ENCODE measurements around the gene TPX2. TPM values are rescaled to one million over a fixed set of nuclear protein-coding genes. Genes with fewer than 3 reads are reported as not detected.

The TPX2 gene
- total RNA-seq, 1 donor from 2014 or later: 2.0 TPM

DNA sequence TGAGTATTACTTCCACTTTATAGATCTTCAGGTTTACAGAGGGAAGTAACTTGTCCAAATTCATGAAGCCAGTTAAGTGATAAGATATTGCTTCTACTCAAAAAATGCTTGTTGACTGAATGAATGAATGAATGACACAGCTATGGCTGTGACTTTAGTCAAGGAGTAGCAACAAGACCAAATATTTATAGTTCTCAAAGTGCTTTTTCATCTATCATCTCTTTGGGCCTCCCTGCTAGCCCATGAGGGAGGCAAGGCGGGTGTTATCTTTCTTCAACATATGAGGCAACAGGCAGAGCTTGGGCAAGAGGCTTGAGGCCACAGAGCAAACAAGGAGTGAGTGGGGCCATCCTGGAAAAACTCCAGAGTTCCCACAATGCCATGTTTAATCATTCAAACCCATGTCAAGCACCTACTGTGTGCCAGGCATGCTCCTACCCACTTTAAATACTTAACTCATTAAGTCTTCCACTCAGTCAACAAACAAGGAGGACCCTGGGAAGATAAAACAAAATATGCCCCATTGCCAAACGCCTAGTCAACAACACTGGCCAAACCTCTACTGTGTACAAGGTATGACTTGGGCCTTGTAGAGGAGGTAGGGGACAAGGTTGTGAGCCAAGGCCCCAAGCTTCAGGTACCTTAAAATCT lies 32.4 kb upstream of the TPX2 start:
- peak; percentile 65 for DNase-seq (ENCODE audit: low spot score)
- ATAC-seq: peak; percentile 54

DNA sequence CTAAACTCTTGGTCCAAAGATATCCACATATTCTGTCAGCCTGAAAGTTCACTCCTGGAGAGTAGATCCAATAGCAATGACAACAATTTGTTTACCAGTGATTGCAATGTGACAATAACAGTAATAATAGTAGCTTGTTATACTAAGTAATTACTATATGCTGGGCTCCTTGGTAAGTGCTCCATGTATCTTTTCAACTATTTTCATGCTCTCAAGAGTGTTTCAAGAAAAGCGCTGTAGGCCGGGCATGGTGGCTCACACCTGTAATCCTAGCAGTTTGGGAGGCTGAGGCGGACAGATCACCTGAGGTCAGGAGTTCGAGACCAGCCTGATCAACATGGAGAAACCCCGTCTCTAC lies 31.9 kb upstream of the TPX2 start:
- DNase-seq (ENCODE audit: low spot score): no peak

DNA sequence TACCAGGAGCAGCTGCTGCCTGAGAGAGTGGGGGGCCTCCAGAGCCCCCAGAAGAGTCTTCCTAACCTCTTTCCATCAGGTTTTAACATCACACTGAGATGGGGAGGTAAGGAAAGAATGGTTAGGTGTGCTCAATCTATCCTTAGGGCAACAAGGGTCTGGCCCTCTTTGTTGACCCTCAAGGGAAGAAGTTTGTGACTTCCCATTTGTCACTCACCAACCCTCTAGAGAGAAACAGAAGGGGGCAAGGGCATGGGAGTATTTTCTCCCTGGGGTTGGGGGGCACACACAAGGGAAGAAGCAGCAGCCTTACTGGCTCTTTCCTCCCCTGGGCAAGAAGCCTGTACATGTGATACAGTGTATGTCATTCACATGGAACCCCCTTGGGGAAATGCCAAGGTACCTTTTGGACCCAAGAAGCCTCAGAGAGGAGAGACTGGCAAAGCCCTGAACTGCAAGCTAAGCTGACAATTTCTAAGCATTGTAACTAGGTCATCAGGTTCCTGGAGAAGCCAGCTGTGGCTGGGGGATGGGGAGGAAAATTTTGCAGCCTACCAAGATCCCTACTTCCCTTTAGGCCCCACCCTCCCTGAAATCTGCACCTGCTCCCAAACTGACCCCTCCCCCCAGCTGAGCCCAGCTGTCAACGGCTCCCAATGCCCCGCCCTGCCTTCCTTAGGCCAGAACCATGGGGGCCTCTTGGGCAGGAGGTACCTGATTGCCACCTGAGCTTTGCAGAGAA lies 30.9 kb upstream of the TPX2 start:
- ATAC-seq (peak; percentile 39), DNase-seq (ENCODE audit: low spot score) (peak; percentile 59)

More for the DNA sequence above, 31.9 kb upstream of the TPX2 start:
- ATAC-seq: no peak

DNA sequence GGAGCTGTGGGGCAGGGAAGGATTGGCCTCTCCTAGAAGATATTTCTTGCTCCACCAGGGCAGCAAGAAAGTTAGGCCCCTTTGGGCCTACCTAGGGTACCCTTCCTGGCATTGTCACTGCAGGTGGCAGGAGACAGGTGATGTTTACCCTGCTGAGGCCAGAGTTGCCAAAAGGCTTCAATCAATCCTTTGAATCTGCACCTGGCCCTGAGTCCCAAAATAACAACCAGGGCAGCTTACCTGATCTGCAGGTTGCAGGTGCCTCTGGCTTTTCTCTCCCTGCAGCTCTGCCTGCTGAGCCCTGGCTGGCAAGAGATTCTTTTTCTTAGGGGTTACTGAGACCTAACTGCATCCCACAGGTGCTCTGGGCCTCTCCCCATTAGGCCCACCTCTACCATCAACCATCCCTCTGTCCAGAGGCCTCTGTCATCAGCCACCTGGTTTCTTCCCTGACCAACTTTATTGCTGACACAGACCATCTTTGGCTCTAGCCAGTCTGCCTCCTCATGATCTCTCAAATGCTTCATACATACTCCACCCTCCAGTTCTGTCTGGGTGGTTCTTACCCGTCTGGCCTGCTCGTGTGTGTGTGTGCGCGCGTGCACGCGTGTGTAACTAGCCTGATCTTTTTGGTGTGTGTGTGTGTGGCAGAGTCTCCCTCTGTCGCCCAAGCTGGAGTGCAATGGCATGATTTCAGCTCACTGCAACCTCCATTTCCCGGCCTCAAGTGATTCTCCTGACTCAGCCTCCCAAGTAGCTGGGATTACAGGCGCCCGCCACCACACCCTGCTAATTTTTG lies 30.2 kb upstream of the TPX2 start:
- ATAC-seq (peak; percentile 16), DNase-seq (ENCODE audit: low spot score) (no peak)

DNA sequence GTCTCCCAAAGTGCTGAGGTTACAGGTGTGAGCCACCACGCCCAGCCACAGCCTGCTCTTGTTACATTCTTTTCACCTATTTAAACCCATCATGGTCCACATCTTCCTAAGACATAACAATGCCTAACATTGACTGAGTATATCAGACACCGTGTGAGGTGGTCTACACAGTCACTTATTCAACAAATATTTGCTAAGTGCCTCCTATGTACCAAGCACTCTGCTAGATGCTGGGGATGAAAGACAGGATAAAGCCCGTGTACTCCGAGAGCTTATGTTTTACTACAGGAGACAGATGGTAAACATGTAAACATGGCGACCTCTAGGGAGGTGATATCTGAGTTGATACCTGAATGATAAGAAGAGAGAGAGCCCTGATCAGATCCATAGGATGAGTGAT lies 29.2 kb upstream of the TPX2 start:
- DNase-seq (ENCODE audit: low spot score): no peak
- ATAC-seq: no peak

DNA sequence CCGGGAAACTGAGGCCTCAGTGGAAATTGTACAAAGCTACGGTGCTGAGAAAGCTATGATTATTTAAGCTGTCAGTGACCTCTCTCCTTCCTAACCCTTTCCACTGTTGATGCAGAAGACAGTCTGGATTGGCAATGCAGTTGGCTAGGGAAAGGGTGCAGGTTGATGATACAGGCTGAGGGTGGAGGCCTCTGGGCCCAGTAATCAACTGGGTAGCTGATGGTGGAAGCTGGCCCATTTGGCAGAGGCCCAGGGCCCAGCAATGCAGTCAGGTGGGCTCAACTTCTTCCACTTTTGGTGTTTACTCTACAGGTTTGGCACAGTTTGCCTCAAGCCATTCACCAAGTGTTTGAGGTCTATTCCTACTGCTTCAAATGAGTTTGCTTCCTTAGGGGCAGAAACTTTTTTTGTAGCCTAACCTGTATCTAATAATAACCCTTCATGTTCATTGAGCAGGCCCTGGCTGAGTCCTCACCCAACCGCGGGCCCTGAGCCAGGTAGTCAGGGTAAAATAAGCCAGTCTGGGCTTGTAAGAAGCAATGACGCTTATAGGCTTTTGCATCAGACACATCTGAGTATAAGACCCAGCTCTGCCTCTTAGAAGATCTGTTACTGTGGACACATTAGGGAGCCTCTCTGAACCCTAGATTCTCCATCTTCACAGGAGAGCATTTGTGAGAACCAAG lies 28.5 kb upstream of the TPX2 start:
- no peak for DNase-seq (ENCODE audit: low spot score)
- no peak for ATAC-seq

DNA sequence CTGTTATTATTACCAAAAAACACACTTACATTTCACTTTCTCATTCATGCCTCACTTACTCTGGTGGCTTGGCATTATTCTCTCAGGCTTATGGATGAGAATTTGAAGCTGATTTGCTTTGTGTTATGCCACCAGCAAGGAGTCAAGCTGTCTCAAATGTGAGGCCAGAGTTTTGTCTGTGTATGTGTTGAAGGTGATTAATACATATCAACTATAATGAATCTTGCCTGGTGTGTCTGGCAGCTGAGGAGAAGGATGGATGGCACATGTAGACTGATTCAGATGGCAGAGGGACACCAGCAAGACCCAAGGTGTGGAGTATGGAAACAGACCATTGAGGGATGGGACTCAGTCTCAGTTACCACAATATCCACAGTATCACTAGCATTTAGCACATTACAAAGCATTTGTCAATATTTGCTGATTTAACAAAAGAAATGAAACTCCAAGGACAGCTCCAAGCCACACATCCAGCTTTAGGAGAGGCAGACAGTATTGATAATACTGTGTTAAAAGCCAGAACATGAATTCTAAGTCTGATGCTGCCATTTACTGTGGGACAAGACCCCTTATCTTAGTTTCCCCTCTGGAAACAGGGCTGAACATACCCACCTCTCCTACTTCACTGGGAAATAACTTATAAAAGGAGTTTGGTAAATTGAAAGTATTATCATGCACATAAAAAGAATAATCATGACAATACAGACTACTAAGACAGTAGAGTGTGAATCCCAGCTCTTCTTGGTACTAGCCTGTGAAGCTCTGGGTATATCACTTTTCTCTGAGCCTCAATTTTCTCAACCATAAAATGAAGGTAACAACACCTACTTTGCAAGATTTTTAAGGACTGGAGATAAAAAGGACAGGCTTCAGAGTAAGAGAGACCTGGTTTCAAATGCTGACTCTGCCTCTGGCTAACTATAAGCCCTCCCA lies 27.6 kb upstream of the TPX2 start:
- peak; percentile 5 for ATAC-seq
- DNase-seq (ENCODE audit: low spot score): no peak

DNA sequence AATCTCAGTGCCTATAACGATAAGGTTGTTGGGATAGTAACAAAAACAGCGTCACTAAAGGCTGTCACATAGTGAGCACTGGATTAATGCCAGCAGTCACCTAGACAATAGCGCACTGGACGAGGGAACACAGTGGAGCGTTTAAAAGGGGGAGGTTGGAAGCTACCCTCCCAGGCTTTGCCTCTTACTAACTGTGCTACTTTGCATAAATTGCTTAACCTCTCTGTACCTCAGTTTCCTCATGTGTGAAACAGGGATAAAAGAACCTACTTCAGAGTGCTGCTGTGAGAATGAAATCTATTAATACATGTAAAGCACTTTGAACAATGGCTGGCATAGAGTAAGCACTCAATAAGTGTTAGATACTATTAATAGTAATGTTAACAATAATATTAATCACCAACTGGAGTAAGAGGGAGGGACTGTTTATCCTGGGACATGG lies 27.0 kb upstream of the TPX2 start:
- ATAC-seq (peak; percentile 60), DNase-seq (ENCODE audit: low spot score) (no peak)

DNA sequence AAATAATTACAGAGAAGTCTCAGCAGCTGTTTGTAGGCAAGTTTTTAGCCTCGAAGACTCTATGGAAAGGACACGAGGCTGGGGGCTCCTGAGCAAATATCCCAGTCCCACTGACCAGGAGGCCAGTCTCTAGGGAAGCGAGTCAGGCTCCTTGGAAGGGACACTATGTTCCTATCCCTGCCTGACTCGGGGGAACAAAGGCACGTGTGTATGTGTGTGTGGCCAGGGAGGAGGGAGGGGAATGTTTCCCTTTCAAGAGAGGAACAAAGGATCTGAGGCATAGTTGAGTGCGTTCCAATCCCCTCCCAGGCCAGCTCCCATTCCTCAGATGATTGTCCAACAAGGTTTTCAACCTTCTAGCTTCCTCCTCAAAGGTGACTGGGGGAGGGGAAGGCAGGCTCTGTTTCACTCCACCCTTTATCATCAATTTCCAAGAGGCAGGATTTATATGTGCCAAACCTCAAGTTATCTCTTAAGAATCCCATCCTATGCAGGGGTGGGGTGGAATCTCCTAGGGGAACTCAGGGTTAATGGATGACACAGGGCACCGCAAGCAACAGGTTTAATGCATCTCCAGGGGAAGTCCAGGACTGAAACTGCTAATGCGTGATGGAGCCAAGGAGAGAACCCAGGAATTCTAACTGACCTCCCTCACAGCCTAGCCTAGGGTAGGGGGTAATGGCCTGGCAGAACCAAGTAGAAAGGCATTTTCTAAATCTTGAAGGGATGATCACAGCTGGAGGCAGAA lies 26.4 kb upstream of the TPX2 start:
- peak; percentile 51 for DNase-seq (ENCODE audit: low spot score)
- peak; percentile 53 for ATAC-seq

DNA sequence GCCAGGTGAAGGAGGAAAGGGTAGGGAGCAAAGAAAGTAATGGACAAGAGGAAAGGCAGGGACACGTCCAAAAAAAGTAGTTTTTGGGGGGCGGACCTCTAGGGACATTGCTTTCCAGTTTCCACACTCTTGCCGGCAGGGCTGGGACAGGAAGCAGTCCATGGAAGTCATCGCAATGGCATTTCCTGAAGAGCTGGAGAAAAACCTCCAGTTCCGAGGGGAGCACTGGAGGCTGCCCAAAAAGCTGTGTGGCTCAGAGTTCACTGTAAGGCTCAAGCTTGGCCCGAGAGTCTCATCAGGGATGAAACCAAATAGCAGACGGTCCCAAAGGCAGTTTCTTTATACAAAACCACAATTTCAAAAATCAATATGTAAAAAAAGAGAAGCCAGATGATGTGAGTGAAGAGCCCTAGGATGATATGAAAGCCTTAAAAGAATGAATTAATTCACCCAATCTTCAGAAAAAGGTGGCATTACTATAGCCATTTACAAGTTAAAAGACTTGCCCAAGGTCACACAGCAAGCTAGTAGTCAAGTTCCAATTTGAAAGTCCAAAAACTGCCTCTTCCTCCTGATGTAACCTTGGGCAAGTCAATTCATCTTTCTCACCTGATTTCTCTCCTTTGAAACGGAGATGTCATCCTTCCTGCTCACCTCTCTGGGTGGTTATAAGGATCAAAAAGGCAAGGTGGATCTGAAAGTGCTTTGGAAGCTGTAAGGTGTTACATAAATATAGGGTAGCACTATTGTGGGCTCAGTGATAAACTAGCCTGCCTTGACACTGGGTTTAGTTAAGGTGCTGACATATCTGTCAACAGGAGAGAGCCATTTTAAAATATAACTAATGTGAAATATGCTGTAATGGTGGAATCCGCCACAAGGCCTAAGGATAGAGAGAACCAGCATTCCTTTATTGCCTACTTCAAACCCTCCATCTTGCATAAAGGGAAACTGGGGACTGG lies 25.5 kb upstream of the TPX2 start:
- ATAC-seq: peak; percentile 45

DNA sequence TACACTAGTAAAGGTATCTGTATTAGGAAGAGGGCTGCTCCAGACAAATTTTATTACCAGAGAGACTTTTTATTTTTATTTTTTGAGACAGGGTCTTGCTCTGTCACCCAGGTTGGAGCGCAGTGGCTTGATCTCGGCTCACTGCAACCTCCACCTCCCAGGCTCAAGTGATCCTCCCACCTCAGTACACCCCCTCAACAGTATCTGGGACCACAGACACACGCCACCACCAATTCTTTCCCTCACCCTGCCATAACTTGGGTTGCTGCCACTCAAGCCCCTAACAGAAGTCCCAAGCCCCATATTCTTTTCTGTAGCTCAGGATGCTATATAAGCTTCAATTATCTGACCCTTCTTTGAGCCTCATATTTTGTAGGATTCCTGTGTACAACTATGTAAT lies 23.3 kb upstream of the TPX2 start:
- DNase-seq (ENCODE audit: low spot score): no peak
- no peak for ATAC-seq

More for the DNA sequence above, 25.5 kb upstream of the TPX2 start:
- peak; percentile 52 for DNase-seq (ENCODE audit: low spot score)

DNA sequence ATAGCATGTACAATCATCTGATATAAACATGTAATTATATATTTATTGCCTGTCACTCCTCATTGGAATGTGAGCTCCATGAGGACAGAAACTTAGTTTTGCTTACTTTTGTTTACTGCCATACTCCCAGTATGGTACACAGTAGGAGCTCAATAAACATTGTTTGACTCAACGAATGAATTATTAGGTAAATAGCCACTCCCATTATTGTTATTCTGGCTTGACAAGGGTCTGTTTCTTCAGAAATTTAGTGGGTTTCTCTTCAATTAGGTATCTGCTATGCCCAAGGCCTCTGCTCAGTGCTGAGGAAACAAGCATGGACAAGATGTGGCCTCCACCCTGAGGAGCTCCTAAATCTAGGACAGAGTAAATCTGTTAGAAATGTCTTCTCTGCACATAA lies 22.7 kb upstream of the TPX2 start:
- DNase-seq (ENCODE audit: low spot score) (no peak), ATAC-seq (no peak)

DNA sequence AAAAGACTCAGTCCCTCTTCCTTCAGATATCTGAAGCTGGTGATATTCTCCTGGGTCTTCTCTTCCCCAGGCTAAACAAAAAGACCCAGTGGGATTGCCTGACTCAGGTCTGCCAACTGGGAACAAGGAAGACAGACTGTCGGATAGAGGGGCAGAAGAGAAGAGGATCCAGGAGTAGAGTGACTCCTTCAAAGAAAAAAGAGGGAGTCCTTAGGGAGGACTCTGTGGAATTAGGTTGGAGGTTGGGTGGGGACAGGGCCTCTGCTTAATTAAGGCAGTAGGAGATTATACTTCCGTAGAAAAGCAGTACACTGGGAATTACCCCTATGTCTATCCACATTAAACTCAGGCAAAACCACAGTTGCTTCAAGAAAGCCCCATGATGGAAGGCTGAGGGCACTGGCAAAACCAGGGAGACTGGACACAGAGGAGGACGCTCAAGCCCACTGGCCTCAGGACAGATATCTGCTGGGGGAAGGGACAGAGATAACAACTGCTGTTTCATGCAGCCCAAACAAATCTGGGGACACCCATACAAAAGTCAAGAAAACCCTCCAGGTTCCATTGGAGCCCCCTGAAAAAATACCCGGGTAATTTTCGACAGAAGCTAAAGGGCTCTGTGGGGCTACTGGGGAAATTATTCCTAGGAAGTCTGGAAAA lies 22.1 kb upstream of the TPX2 start:
- no peak for ATAC-seq
- no peak for DNase-seq (ENCODE audit: low spot score)

DNA sequence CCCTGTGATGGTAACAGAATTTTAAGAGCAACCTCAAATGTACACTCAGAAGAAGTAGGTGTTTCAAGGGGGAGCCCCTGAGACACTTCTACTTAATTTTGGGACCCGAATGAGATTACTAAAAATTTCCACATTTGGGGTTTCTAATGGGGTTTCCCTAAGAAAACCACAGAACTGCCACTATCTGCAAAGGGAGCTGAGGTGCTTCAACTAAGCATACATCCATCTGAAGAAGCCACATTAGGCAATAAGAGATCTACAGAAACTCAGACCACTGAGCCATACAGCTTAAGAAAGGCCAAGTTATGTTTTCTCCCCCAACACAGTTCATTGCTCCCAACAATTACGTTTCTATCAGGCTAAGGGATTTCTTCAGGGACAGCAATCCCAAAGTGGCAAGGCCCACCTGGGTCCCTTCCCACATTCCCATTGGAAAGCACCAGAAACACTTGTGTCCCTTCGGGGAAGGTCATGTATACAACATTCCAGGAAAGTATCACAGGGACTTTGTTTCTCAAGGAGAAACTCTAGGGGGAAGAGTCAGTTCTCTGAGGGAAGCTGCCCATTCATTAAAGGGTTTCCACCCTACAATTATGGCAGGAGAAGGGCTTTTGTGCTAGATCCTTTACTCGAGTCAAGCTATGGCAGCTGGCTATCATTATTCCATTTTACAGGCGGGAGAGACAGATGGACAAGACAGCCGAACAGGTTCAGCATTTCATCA lies 21.4 kb upstream of the TPX2 start:
- ATAC-seq: no peak
- no peak for DNase-seq (ENCODE audit: low spot score)

DNA sequence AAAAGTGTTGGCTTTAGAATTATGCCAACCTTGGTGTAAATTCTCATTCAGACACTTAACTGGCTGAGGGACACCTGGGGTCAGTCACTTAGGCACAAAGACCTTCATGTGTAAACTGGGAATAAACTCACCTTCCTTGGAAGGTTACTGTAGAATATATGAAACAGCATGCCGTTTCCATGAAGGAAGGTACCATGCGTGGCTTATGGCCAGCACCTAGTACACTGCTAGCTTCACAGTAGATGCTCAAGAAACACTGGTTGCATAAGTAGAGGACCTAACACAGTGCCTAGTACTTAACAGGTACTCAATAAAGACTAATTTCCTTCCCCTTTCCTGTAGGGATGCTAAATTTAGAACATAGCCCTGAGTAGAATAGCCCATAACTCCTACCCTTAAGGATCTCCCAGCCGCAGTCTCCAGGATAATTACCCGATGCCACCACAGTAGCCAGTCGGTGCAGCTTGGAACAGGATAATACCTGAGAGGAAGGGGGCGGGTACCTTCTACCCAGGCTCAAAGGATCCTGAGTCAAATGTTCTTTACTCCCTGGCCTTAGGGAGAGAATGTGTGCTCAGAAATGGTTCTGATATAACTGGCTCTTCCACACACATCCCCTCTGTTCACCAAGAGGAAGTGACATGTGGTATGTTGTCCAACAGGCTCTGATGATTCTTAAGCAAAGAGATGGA lies 20.0 kb upstream of the TPX2 start:
- DNase-seq (ENCODE audit: low spot score) (no peak), ATAC-seq (no peak)
